Measurements from ENCODE around the gene ANXA8. TPM values are rescaled to one million over a fixed set of nuclear protein-coding genes. Genes with fewer than 3 reads are reported as not detected.

Gene ANXA8
- total RNA-seq, 1 donor from 2014 or later = not detected

- peaks cover 7% of the 10 kb centered on the region for H3K27me3 Mint-ChIP-seq (ENCODE audit: unreplicated experiment)
- TF ChIP-seq CTCF (IDR thresholded peaks at IDR 0.05) = no peak
- no peaks in the 10 kb centered on the region for H3K36me3 Mint-ChIP-seq (ENCODE audit: unreplicated experiment)
- no peak overlapping the region for H3K4me3 Mint-ChIP-seq (ENCODE audit: unreplicated experiment)
- peaks cover 4% of the 10 kb centered on the region for H3K4me1 Mint-ChIP-seq (ENCODE audit: unreplicated experiment)
- peak; percentile 78 for DNase-seq (ENCODE audit: extremely low spot score, unreplicated experiment)
- H3K9me3 Mint-ChIP-seq (ENCODE audit: unreplicated experiment) = no peaks in the 10 kb centered on the region
- no peak overlapping the region for H3K27ac Mint-ChIP-seq (ENCODE audit: unreplicated experiment)
Measured at GRCh38 chr10:47452495-47453140, 31.3 kb downstream of the ANXA8 start.

- Mint-ChIP-seq H3K36me3 (ENCODE audit: unreplicated experiment) (no peaks in the 10 kb centered on the region), H3K27me3 (ENCODE audit: unreplicated experiment) (peaks cover 7% of the 10 kb centered on the region), H3K9me3 (ENCODE audit: unreplicated experiment) (no peaks in the 10 kb centered on the region), H3K27ac (ENCODE audit: unreplicated experiment) (no peak overlapping the region), H3K4me1 (ENCODE audit: unreplicated experiment) (peaks cover 4% of the 10 kb centered on the region), H3K4me3 (ENCODE audit: unreplicated experiment) (no peak overlapping the region)
- TF ChIP-seq CTCF (IDR thresholded peaks at IDR 0.05) = no peak
- DNase-seq (ENCODE audit: extremely low spot score, unreplicated experiment) = peak; percentile 49
Measured at GRCh38 chr10:47451998-47452494, 31.9 kb downstream of the ANXA8 start.

DNA sequence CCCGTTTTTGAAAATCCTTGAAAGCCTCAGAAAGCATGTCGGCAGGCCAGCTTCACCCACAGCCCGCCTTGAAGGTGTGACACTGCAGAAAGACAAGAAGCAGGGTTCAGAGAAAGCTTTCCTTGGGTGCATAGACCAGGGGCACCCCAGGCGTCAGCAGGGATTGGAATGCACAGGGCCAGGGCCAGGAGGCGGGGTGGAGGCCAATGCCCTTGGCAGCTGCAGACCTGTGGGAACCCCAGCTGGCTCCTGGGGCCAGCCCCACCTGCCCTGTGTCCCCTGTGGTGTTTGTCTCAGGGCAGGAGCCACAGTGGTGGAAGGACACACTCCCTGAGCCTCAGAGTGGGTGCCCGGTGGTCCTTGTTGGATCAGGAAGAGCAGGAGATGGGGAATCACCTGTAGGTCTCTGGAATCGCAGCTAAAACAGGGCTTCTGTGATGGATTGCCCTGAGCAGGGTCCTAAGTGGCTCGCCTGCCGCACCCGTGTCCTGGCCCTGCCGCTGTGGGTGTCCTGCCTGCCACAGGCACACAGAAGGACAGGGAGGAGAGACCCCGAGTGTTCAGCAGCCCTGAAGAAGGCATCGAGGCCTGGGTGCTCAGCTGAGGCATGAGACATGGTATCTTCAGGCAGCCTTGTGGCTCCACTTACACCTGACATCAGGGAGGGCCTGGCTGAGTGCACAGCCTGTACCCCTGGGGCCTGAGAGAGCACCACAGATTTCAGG lies 32.5 kb downstream of the ANXA8 start:
- H3K9me3 Mint-ChIP-seq (ENCODE audit: unreplicated experiment) = no peaks in the 10 kb centered on the region
- H3K36me3 Mint-ChIP-seq (ENCODE audit: unreplicated experiment) = no peaks in the 10 kb centered on the region
- H3K4me1 Mint-ChIP-seq (ENCODE audit: unreplicated experiment) = peaks cover 4% of the 10 kb centered on the region
- no peak for TF ChIP-seq CTCF (IDR thresholded peaks at IDR 0.05)
- H3K4me3 Mint-ChIP-seq (ENCODE audit: unreplicated experiment) = no peak overlapping the region
- no peak overlapping the region for H3K27ac Mint-ChIP-seq (ENCODE audit: unreplicated experiment)
- DNase-seq (ENCODE audit: extremely low spot score, unreplicated experiment) = peak; percentile 74
- peaks cover 7% of the 10 kb centered on the region for H3K27me3 Mint-ChIP-seq (ENCODE audit: unreplicated experiment)

DNA sequence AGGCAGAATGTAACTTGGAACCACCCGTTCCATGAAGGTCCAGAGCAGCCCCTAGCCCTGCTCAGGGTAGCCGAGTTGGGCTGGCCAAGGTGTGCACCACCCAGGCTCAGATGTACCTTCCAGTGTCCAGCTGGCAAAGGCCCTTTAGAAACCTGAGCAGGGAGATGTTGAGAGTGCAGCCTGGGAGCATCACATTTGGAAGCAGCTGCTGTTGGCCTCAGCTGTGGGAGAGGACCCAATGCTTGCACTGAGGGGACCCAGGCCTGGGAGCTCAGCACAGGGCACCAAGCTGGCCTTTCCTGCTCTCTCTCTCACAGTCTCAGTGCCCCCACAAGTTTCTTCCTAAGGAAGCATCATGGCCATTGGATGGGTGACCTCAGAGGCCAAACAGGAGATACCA lies 33.5 kb downstream of the ANXA8 start:
- Mint-ChIP-seq H3K4me3 (ENCODE audit: unreplicated experiment) (no peak overlapping the region), H3K4me1 (ENCODE audit: unreplicated experiment) (peaks cover 4% of the 10 kb centered on the region), H3K27ac (ENCODE audit: unreplicated experiment) (no peak overlapping the region), H3K27me3 (ENCODE audit: unreplicated experiment) (peaks cover 7% of the 10 kb centered on the region), H3K36me3 (ENCODE audit: unreplicated experiment) (peaks cover 2% of the 10 kb centered on the region), H3K9me3 (ENCODE audit: unreplicated experiment) (peaks cover 7% of the 10 kb centered on the region)
- no peak for TF ChIP-seq CTCF (IDR thresholded peaks at IDR 0.05)
- peak; percentile 66 for DNase-seq (ENCODE audit: extremely low spot score, unreplicated experiment)

DNA sequence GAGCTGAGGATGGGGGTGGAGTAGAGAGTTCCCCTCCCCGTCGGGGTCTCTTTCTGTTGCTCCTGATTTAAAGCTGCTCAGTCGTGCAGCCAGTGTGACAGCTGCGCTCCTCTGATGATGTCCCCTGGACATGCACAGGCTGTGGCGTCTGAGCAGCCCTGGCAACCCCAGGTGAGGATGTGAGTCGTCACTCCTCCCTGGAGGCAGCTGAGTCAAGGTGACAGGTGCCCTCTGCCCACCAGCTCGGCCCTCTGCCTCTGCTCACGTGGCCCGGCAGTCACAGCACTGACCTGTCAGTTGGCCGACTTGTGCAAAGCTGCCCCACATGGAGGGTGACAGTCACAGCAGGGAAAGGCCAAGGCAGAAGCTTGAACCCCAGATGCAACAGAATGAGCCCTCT lies 33.9 kb downstream of the ANXA8 start:
- DNase-seq (ENCODE audit: extremely low spot score, unreplicated experiment) = peak; percentile 77
- Mint-ChIP-seq H3K9me3 (ENCODE audit: unreplicated experiment) (peaks cover 12% of the 10 kb centered on the region), H3K4me3 (ENCODE audit: unreplicated experiment) (no peak overlapping the region), H3K4me1 (ENCODE audit: unreplicated experiment) (peaks cover 4% of the 10 kb centered on the region), H3K27ac (ENCODE audit: unreplicated experiment) (no peak overlapping the region), H3K36me3 (ENCODE audit: unreplicated experiment) (peaks cover 2% of the 10 kb centered on the region), H3K27me3 (ENCODE audit: unreplicated experiment) (peaks cover 7% of the 10 kb centered on the region)
- no peak for TF ChIP-seq CTCF (IDR thresholded peaks at IDR 0.05)
